IPS-18c (cell line): ENCODE measurements around the gene MMP11.
"Not testable (repeated sequence)": the region's sequence is repeated elsewhere in the genome, so short reads cannot be mapped to it uniquely, and the experiment has no call there.

ENCODE experiments used
- H3K4me3 ChIP-seq: 2 replicates; pipeline ENCODE4 v1.7.0; 2013; ENCODE audit warnings: low read depth, mild to moderate bottlenecking, low read length, moderate library complexity; ENCODE audit not compliant: insufficient read depth
- H3K9me3 ChIP-seq: one replicate; pipeline ENCODE4 v1.6.1; 2013; ENCODE audit warnings: mild to moderate bottlenecking, low read length, moderate library complexity; ENCODE audit not compliant: control insufficient read depth, insufficient read depth

The MMP11 gene, protein sequence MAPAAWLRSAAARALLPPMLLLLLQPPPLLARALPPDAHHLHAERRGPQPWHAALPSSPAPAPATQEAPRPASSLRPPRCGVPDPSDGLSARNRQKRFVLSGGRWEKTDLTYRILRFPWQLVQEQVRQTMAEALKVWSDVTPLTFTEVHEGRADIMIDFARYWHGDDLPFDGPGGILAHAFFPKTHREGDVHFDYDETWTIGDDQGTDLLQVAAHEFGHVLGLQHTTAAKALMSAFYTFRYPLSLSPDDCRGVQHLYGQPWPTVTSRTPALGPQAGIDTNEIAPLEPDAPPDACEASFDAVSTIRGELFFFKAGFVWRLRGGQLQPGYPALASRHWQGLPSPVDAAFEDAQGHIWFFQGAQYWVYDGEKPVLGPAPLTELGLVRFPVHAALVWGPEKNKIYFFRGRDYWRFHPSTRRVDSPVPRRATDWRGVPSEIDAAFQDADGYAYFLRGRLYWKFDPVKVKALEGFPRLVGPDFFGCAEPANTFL

DNA sequence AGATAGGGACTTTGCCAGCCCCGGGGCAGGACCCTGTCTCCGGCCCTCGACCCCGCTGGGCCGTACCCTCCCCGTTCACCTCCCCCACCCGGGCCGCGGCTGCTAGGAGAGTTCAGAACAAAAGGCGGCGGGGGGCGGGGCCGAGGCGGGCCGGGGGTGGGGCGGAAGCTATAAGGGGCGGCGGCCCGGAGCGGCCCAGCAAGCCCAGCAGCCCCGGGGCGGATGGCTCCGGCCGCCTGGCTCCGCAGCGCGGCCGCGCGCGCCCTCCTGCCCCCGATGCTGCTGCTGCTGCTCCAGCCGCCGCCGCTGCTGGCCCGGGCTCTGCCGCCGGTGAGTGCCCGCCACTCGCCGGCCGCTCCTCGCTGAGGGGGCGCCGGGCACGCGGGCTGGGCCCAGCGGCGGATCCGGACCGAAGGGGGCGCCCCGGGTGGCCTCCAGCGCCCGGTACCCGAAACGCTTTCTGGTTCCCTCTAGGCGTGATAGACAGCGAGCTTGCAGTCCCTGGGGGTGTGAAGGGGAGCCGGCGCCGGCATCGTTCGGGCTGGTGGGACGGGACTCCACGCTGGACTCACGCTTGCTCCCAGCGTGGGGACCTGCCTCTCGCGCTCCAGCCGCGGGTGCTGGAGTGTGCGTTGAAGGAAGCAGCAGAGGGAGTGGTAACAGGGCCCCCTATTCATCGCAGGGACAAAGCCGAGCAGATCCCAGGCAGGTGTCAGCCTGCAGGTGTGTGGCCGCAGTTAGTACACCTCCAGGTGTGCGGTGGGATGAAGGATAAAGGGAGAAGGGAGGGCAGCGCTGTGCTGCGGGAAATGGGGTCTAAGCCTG, at the start of gene MMP11:
TSS of gene MMP11 (plus strand) at position 201 of the 825 bp plus-strand sequence. CDS start at position 223, 22 bp downstream.
- Histone ChIP-seq H3K9me3 (no peaks in the 10 kb centered on the region), H3K4me3 (peak within 1 kb of the TSS; percentile 53)

DNA sequence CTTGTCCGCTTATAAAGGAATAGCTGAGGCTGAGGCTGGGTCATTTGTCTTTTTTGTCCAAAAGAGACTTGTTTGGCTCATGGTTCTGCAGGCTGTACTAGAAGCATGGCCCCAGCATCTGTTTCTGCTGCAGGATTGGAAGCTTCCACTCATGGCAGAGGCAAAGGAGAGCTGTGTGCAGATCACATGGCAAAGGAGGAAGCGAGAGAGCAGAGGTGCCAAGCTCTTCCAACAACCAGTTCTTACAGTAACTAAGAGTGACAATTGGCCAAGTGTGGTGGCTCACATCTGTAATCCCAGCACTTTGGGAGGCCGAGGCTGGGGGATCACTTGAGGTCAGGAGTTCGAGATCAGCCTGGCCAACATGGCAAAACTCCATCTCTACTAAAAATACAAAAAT, 44.5 kb upstream of the MMP11 start:
- H3K4me3 ChIP-seq, H3K9me3 ChIP-seq: not testable (repeated sequence)

DNA sequence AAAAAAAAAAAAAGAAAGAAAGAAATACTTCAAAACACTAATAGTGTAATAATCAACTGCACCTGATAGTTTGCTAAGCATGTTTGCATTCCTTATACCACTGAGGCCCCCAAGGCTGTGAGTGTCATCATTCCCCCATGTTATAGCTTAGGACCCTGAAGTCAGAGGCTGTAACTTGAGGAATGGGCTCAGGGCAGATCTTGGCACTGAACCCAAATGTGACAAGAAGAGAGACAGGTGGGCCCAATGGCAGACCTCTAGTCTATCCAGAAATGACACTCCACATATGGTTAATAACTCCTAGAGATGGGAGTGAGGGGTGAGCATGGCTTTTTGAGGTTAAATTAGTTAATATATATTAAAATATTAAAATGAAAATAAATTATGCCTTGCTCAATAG, 35.0 kb upstream of the MMP11 start:
- Histone ChIP-seq H3K9me3 (no peaks in the 10 kb centered on the region), H3K4me3 (no peak overlapping the region)

DNA sequence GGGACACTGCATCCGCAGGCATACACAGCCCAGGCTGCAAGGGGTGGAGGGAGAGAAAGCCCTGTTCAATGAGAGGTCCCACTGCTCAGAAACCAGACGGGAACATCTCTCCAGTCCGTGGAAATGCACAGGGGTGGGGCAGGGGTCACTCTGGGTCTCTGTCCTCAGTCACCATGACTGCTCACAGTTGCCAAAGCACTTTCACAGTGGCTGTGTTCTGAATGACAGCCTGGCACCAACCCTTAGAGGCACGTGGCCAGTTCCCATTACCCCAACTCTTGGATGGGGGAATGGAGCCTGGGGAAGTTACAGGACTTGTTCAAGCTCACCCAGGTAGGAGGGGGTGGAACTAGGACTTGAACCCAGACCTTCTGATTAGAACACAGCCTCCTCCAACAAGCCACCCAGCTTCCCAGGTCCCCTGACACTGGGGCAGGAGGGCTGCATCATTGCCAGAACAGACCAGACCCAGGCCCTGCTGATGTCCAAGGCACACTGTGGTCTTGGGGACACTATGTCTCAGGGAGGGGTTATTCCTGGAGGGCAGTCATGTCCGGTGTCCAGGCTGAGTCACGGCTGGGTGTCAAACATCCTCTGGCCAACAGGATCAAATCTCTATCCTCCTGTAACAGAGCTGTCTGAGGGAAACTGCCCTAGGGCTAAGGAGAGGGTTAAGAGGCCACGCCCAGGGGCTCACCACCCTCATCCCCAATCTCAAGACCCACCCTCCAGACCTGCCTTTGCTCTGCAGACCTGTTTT, 30.0 kb upstream of the MMP11 start:
- no peaks in the 10 kb centered on the region for H3K9me3 ChIP-seq
- H3K4me3 ChIP-seq: no peak overlapping the region

DNA sequence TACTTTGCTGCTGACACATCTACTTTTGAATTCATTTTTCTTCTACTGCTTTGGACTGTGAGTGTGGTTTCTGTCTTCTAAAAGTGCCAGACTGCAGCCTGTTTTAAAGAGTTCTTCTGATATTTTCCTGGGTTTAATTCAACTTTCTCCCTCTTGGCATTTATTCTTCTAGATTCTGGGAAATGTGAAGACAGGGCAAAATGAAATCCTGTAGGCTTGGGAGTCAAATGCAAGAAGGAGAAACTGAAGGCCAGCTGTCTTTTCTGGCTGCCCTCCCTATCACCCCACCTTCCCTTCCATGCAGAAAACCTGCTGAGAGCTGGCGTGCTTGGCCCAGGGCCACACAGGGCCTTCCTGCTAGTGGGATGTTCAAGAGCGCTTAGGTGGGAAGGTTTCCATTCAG, 29.3 kb upstream of the MMP11 start:
- no peaks in the 10 kb centered on the region for H3K9me3 ChIP-seq

DNA sequence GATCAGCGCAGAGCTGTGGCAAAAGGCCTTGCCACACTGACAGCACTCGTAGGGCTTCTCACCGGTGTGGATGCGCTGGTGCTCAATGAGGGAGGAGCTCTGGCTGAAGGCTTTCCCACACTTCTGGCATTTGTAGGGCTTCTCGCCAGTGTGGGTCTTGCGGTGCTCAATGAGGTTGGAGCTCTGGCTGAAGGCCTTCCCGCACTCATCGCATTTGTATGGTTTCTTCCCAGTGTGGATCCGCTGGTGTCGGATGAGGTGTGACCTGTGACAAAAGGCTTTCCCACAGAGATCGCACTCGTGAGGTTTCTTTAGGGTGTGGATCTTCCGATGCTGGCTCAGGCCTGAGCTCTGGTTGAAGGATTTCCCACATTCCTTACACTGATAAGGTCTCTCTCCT, 28.6 kb upstream of the MMP11 start:
- no peak overlapping the region for H3K4me3 ChIP-seq

More for the DNA sequence above, 29.3 kb upstream of the MMP11 start:
- H3K4me3 ChIP-seq: no peak overlapping the region

DNA sequence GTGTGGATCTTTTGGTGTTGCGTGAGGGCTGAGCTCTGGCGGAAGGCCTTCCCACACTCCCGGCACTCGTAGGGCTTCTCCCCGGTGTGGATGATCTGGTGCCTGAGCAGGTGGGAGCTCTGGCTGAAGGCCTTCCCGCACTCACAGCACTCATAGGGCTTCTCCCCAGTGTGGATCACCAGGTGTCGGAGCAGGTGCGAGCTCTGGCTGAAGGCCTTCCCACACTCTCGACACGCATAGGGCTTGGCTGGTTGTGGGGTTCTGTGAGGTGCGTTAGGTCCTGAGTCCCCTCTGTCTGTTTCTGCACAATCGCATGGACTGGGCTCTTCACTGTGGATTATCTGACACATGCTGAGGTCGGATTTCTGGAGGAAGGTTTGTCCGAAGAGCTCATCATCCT, 28.2 kb upstream of the MMP11 start:
- H3K9me3 ChIP-seq: no peaks in the 10 kb centered on the region

More for the DNA sequence above, 28.6 kb upstream of the MMP11 start:
- H3K9me3 ChIP-seq: no peaks in the 10 kb centered on the region

DNA sequence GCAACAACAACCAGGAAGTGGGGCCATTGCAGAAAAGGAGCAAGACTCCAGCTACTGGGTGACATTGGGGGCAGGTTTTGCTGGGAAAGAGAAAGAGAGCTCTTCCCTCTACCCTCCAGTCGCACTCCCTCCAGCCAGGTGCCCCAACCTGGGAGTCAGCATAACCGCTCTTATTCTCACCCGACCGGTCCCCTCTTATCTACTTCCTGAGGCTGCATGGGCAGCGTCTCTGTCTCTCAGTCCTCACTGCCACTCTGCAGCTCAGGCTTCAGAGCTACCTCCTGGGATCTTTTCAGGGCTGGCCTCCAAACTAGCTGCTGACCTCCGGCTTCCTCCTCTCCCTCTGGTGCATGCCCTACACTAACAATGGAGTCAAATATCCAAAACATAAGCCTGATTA, 26.9 kb upstream of the MMP11 start:
- H3K4me3 ChIP-seq: no peak overlapping the region
- H3K9me3 ChIP-seq: no peaks in the 10 kb centered on the region

More for the DNA sequence above, 28.2 kb upstream of the MMP11 start:
- no peak overlapping the region for H3K4me3 ChIP-seq

DNA sequence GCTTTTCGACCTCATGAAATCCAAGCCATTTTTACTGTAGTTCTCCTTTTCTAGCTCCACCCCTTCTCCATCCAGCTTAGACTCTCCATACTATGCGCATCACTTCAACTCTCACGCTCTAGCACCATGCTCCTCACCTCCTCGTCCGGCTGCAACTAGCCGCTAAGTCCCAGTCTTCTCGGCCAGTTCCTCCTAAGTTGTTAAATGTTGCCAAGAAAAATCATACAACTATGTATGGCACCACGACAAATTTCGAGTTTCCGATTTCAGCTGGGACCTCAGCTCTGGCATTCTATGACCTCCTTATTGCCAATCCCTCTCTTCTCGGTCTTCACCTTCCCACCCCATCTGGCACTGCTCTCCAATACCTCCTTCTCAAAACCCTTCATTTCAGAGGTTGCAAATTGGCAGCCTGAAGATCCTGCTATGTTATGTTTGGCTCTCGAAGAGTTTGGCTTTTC, 22.8 kb upstream of the MMP11 start:
- Histone ChIP-seq H3K4me3 (peak overlapping the region; percentile 17; the same call in 1 of the 2 replicates), H3K9me3 (peaks cover 2% of the 10 kb centered on the region)

DNA sequence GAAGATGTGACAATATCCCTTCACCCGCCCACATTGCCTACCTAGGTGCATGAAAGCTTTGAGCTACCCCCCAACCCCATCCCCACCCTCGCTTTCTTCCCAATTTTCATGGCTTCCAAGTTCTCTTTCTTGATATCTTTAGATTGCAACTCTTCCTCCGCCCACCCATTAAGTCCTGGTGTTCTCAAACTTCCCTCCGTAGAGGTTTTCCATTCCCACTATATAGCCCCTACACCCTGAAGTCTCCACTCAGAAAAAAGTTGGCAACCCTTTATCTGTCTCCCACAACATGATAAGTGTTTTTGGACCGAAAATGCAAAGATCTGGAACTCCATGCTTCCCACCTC, 22.3 kb upstream of the MMP11 start:
- Histone ChIP-seq H3K4me3 (peak overlapping the region; percentile 81), H3K9me3 (peaks cover 2% of the 10 kb centered on the region)

DNA sequence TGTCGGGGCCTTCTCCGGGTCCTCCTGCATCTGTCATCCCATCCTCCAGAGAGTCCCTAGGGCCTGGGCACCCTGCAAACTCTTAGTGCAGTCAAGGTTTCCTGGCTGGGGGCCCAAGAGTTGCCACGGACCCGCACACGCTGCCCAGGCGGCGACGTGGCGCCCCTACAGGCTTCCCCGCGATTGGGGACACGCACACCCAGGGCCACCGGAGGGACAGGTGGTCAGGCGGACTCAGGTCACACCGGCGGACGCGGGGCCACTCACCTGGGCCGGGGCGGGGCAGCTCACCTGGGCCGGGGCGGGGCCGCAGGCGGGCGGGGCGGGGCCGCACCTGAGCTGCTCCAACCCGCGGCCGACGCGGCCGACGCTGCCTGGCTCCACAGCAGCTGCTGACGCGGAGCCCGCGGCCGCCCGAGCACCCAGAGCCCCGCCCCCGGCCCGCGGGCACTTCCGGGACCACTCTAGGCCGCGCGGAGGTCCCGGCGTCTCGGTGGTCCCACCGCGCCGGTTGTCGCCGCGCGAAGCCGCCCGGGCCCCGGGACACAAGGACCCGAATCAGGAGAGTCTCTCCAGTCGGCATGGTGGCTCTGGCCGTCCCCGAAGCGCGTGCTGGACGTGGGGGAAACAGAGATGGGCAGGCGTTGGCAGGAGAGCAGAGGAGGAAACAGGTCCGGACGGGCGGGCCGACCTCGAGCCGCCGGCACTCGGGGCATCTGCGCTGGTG, 21.8 kb upstream of the MMP11 start, which contains the start of gene ZNF70:
TSS of gene ZNF70 (minus strand) at position 399 of the 727 bp plus-strand sequence. CDS start 5,972 bp downstream, outside the sequence.
- peak within 1 kb of the TSS; percentile 93 for H3K4me3 ChIP-seq
- peaks cover 2% of the 10 kb centered on the region for H3K9me3 ChIP-seq

DNA sequence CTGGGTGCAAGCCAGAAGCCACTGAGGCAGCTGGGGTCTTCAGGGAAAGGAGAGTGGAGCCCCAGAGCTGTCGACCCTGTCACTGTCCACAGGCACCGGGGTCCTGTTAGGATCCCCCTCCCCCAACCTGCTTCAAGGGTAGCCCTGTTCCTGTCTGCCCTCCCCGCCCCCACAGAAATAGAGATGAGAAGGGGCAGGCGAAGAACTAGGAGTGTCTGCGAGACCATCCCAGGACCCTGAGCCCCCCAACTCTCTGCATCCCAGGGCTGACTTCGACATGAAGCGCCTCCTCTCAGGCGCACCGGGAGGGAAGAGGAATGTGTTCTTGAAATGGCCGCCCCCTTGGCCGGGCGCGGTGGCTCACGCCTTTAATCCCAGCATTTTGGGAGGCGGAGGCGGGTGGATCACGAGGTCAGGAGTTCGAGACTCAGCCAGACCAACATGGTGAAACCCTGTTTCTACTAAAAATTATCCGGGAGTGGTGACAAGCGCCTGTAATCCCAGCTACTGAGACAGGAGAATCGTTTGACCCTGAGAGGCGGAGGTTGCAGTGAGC, 21.1 kb upstream of the MMP11 start:
- Histone ChIP-seq H3K9me3 (peaks cover 2% of the 10 kb centered on the region), H3K4me3 (peak overlapping the region; percentile 93)

DNA sequence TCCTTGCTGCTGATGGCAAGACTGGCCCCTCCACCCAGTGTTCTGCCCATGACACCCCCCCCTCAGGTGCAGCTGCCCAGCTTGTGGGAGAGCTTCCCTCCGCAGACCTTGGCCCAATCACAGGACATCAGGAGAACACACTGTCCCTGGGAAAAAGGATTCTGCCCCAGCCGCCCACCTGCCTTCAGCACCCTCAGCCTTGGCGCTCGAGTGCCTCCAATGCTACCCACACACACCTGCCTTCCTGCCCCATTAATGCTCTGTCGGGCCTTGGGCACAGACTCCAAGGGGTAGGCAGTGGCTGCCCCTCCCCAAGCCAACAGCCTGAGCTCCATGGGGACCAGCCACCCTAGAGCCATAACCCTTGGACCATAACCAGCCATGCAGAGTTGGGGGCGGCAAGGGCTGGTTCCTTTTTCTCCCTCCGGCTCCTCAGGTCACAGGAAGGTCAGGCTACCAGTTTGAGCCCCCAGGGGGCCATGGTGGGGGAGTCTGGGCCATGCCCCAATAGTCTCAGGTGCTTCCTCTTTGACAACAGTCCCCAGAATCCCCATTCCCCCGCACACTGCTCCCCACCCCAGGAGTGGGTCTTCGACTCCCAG, 20.5 kb upstream of the MMP11 start:
- Histone ChIP-seq H3K4me3 (peak overlapping the region; percentile 93; the same call in 1 of the 2 replicates), H3K9me3 (peaks cover 2% of the 10 kb centered on the region)

DNA sequence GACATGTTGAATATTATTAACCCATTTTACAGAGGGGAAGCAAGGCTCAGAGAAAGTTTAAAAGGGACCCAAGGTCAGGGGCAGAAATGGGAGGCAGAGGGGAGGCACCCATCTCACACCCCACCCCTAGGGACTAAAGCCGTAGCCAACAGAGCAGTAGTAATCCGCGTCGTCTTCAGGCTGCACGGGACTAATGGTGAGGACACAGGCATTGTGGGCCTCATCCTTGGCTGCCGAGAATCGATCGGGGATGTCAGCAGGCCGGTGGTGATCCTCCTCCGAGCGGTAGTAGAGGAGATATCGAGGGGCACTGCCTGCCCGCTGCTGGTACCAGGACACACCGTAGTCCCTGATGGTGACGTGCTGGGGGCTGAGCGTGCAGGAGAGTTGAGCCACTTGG, 19.9 kb upstream of the MMP11 start:
- H3K9me3 ChIP-seq: peaks cover 2% of the 10 kb centered on the region
- no peak overlapping the region for H3K4me3 ChIP-seq

DNA sequence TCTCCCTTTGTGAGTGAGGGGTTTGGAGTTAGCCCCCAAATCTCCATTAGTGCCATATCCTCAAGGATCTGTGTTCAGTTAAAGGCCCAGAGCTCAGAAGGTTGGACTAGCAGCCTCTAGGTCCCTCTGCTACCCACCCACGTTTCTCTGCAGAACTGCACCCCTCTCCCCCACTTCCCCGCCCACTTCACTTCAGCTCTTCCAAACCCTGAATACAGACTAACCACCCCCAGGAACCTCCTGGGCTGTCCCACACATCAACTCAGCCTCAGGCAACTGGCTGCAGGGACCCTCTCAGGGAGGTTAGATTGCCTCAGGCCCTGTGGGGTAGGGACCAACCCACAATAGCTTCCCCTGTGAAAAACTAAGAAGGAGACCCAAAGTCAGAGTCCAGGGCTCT, 19.3 kb upstream of the MMP11 start:
- no peak overlapping the region for H3K4me3 ChIP-seq

More for the DNA sequence above, 19.3 kb upstream of the MMP11 start:
- peaks cover 2% of the 10 kb centered on the region for H3K9me3 ChIP-seq
